CD14-positive monocyte (primary cell): ENCODE results near the gene COL6A1. TPM values are rescaled to one million over a fixed set of nuclear protein-coding genes. Genes with fewer than 3 reads are reported as not detected.

Experiments
- DNase-seq, 3 donors: peaks; one replicate each; pipeline ENCODE4 v3.0.0-alpha.2; 2011 to 2022
- H2AFZ ChIP-seq: 2 replicates; pipeline ENCODE4 v1.6.0; 2012; ENCODE audit warnings: mild to moderate bottlenecking, low read depth, low read length, inconsistent platforms; ENCODE audit not compliant: insufficient read depth, poor library complexity, severe bottlenecking
- H3K27ac ChIP-seq, 2 donors: 1 replicate in 1 of 2; 2 replicates in 1 of 2; pipeline ENCODE4 v1.5.1; 2012 to 2013; ENCODE audit warnings: low read length in 2 of 2, control low read depth in 1 of 2, inconsistent platforms in 1 of 2, low read depth in 1 of 2, mild to moderate bottlenecking in 1 of 2
- H3K27me3 ChIP-seq, 2 donors: one replicate each; pipeline versions ENCODE4 v1.6.0 to v1.6.1; 2011 to 2013; ENCODE audit warnings: low read length in 2 of 2; ENCODE audit not compliant: control insufficient read depth in 2 of 2, insufficient read depth in 2 of 2
- H3K36me3 ChIP-seq, 2 donors: replicated peaks in 1 of 2; 1 replicate in 1 of 2; 2 replicates in 1 of 2; pipeline versions ENCODE4 v1.5.1 to v1.6.1; 2012 to 2013; ENCODE audit warnings: low read length in 2 of 2, control low read depth in 1 of 2, inconsistent platforms in 1 of 2, mild to moderate bottlenecking in 1 of 2; ENCODE audit not compliant: insufficient read depth in 2 of 2, control insufficient read depth in 1 of 2
- H3K4me1 ChIP-seq, 2 donors: 1 replicate in 1 of 2; 2 replicates in 1 of 2; pipeline versions ENCODE4 v1.5.1 to v1.6.1; 2012 to 2013; ENCODE audit warnings: low read length in 2 of 2, control low read depth in 1 of 2, inconsistent platforms in 1 of 2, mild to moderate bottlenecking in 1 of 2, moderate library complexity in 1 of 2; ENCODE audit not compliant: insufficient read depth in 2 of 2, control insufficient read depth in 1 of 2
- H3K4me2 ChIP-seq: replicated peaks from 2 replicates; pipeline ENCODE3; 2012; ENCODE audit warnings: low read length, moderate library complexity, mild to moderate bottlenecking; ENCODE audit not compliant: poor library complexity, severe bottlenecking; ENCODE audit errors: extremely low read depth
- H3K4me3 ChIP-seq, 3 experiments: fragments of 200-600 bp in 1 of 3; sonication (generic) in 1 of 3; replicated peaks in 1 of 3; 1 replicate in 2 of 3; 2 replicates in 1 of 3; pipeline ENCODE4 v1.5.1; 2011 to 2013; ENCODE audit warnings: low read length in 3 of 3, mild to moderate bottlenecking in 3 of 3, control low read depth in 2 of 3, low read depth in 2 of 3, inconsistent platforms in 1 of 3, moderate library complexity in 1 of 3
- H3K79me2 ChIP-seq: 2 replicates; pipeline ENCODE4 v1.6.0; 2012; ENCODE audit warnings: mild to moderate bottlenecking, control low read depth, inconsistent platforms, low read length, moderate library complexity; ENCODE audit not compliant: insufficient read depth
- H3K9ac ChIP-seq: 2 replicates; pipeline ENCODE4 v1.6.0; 2017; ENCODE audit warnings: low read length, mild to moderate bottlenecking; ENCODE audit not compliant: insufficient read depth, poor library complexity, severe bottlenecking
- H3K9me3 ChIP-seq, 2 donors: replicated peaks in 1 of 2; 1 replicate in 1 of 2; 2 replicates in 1 of 2; pipeline versions ENCODE4 v1.5.1 to v1.6.1; 2012 to 2013; ENCODE audit warnings: low read length in 2 of 2, control low read depth in 1 of 2; ENCODE audit not compliant: control insufficient read depth in 1 of 2, insufficient read depth in 1 of 2
- H4K20me1 ChIP-seq: 2 replicates; pipeline ENCODE4 v1.6.0; 2012; ENCODE audit warnings: mild to moderate bottlenecking, low read length, control low read depth, moderate library complexity; ENCODE audit not compliant: insufficient read depth
- H3K27ac Mint-ChIP-seq, 7 donors: one replicate each; pipeline ENCODE4 v1.8.0; 2020; ENCODE audit warnings: mild to moderate bottlenecking in 7 of 7, mixed read lengths in 7 of 7, moderate library complexity in 6 of 7, inconsistent platforms in 2 of 7
- H3K27me3 Mint-ChIP-seq, 3 donors: one replicate each; pipeline ENCODE4 v1.8.0; 2021 to 2022; ENCODE audit warnings: low read depth in 3 of 3, mild to moderate bottlenecking in 3 of 3, mixed read lengths in 3 of 3, moderate library complexity in 3 of 3, inconsistent platforms in 1 of 3
- H3K36me3 Mint-ChIP-seq, 2 donors: one replicate each; pipeline ENCODE4 v1.8.0; 2020; ENCODE audit warnings: mixed read lengths in 2 of 2, inconsistent platforms in 1 of 2, mild to moderate bottlenecking in 1 of 2
- H3K4me1 Mint-ChIP-seq: one replicate; pipeline ENCODE4 v1.8.0; 2020; ENCODE audit warnings: mild to moderate bottlenecking, mixed read lengths
- H3K4me3 Mint-ChIP-seq, 2 donors: one replicate each; pipeline ENCODE4 v1.8.0; 2020; ENCODE audit warnings: mild to moderate bottlenecking in 2 of 2, mixed read lengths in 2 of 2, moderate library complexity in 1 of 2
- H3K9me3 Mint-ChIP-seq, 7 donors: one replicate each; pipeline ENCODE4 v1.8.0; 2020 to 2022; ENCODE audit warnings: mixed read lengths in 7 of 7, mild to moderate bottlenecking in 6 of 7, moderate library complexity in 6 of 7, inconsistent platforms in 2 of 7
- CTCF ChIP-seq: fragments of 200-600 bp; IDR thresholded peaks from one replicate; pipeline ENCODE4 v1.8.0; 2022; ENCODE audit warnings: antibody characterized with exemption, mild to moderate bottlenecking
- WGBS: methylation state at CpG from one replicate; pipeline ENCODE4 v1.1.5; 2013; ENCODE audit warnings: missing lambda C conversion rate; ENCODE audit not compliant: insufficient coverage; 5-methylcytosine and 5-hydroxymethylcytosine counted together
- intact Hi-C, 2 donors: fragments of 100-400 bp; cut with micrococcal nuclease; formaldehyde crosslinking; loops; one replicate each; pipeline versions ENCODE4 v1.15.0 to v1.15.1; 2023
- polyA plus RNA-seq, 3 donors: library from polyadenylated mRNA; depleted of rRNA in 1 of 3; unstranded in 2 of 3; stranded (reverse) in 1 of 3; fragments of 300-500 nt in 2 of 3; fragments of >200 nt in 1 of 3; fragmentation: Illumina TruSeq in 2 of 3; gene quantifications; 1 replicate in 2 of 3; 2 replicates in 1 of 3; pipeline ENCODE4 v1.2.3, GENCODE V29; 2012 to 2021

The COL6A1 gene
- polyA plus RNA-seq, 3 donors: 0.08 to 0.11 (median 0.10) TPM

- 93% methylated on average over 2 of the region's 10 CpGs for WGBS
- H3K4me2 ChIP-seq: no peak overlapping the region
Observed at GRCh38 chr21:46054031-46054430, 72.5 kb downstream of the COL6A1 start.

GRCh38 chr21:46054451-46054881 lies 72.9 kb downstream of the COL6A1 start:
- H4K20me1 ChIP-seq: no peaks in the 10 kb centered on the region
- no peak overlapping the region for H3K4me3 Mint-ChIP-seq
- peaks cover 27 to 30% (median 30%) of the 10 kb centered on the region in 3 donors for H3K27me3 Mint-ChIP-seq
- H3K4me2 ChIP-seq: no peak overlapping the region
- WGBS: 93% methylated on average over 10 of the region's 12 CpGs
- no peak overlapping the region for H3K4me3 ChIP-seq
- H3K79me2 ChIP-seq: no peaks in the 10 kb centered on the region
- H3K27ac ChIP-seq: no peak overlapping the region
- peaks cover 11 to 28% (median 15%) of the 10 kb centered on the region in 7 donors for H3K9me3 Mint-ChIP-seq
- no peaks in the 10 kb centered on the region for H3K4me1 ChIP-seq
- no peak overlapping the region for H3K9ac ChIP-seq
- peaks cover 5 to 12% of the 10 kb centered on the region in 2 donors for H3K9me3 ChIP-seq
- TF ChIP-seq CTCF: no peak
- H2AFZ ChIP-seq: no peak overlapping the region
- intact Hi-C loops: no loop called here
- peaks cover 0 to 24% of the 10 kb centered on the region in 2 donors for H3K27me3 ChIP-seq
- no peak overlapping the region for H3K27ac Mint-ChIP-seq
- H3K36me3 Mint-ChIP-seq: no peaks in the 10 kb centered on the region
- no peak for DNase-seq
- H3K36me3 ChIP-seq: no peaks in the 10 kb centered on the region
- peaks cover 2% of the 10 kb centered on the region for H3K4me1 Mint-ChIP-seq

More at GRCh38 chr21:46054031-46054430, 72.5 kb downstream of the COL6A1 start:
- Histone ChIP-seq H4K20me1 (no peaks in the 10 kb centered on the region), H3K36me3 (no peaks in the 10 kb centered on the region), H3K27ac (no peak overlapping the region), H3K9ac (no peak overlapping the region), H3K4me1 (no peaks in the 10 kb centered on the region), H3K4me3 (no peak overlapping the region), H3K27me3 (peaks cover 0 to 24% of the 10 kb centered on the region in 2 donors), H3K79me2 (no peaks in the 10 kb centered on the region), H3K9me3 (peaks cover 9 to 13% of the 10 kb centered on the region in 2 donors), H2AFZ (no peak overlapping the region)
- Mint-ChIP-seq H3K4me3 (no peak overlapping the region), H3K36me3 (no peaks in the 10 kb centered on the region), H3K4me1 (peaks cover 2% of the 10 kb centered on the region), H3K27ac (no peak overlapping the region), H3K27me3 (peaks cover 25 to 30% (median 30%) of the 10 kb centered on the region in 3 donors), H3K9me3 (peaks cover 7 to 27% (median 15%) of the 10 kb centered on the region in 7 donors)
- TF ChIP-seq CTCF: no peak
- intact Hi-C loops: no loop called here
- DNase-seq: no peak

Other genes with a start within 250 kb of the COL6A1 start
- gene COL6A2, start 116.3 kb downstream of the COL6A1 start, polyA plus RNA-seq: under 1 TPM in 1 of 3 donors, not detected in 2; 0.01 TPM
- gene FTCD, start 173.8 kb downstream of the COL6A1 start, polyA plus RNA-seq: not detected
- gene SPATC1L, start 202.7 kb downstream of the COL6A1 start, polyA plus RNA-seq: 1 to 10 TPM; 3.3 to 6.7 (median 5.8) TPM
- gene LSS, start 247.0 kb downstream of the COL6A1 start, polyA plus RNA-seq: 10 to 100 TPM in 1 of 3 donors, 1 to 10 TPM in 2; 4.1 to 20.0 (median 4.9) TPM